HG02623 (cell line): Measurements from ENCODE around the gene RBM20.
A peak's percentile ranks its signal among the peaks of the same experiment; 100 is the strongest.

Source experiments
- ATAC-seq: cut with Tn5 transposase; IDR thresholded peaks from one replicate; pipeline ENCODE4 v1.9.1; 2021; ENCODE audit warnings: moderate library complexity; ENCODE audit not compliant: unreplicated experiment

Gene RBM20

GRCh38 chr10:110827875-110828274 lies 183.7 kb downstream of the RBM20 start:
- no peak for ATAC-seq

- no peak for ATAC-seq
These were observed 184.4 kb downstream of the RBM20 start for GRCh38 chr10:110828525-110828924.

GRCh38 chr10:110829721-110830410 lies 185.7 kb downstream of the RBM20 start:
- ATAC-seq, result no peak

GRCh38 chr10:110833234-110833940 lies 189.3 kb downstream of the RBM20 start:
- ATAC-seq, result no peak

GRCh38 chr10:110833941-110834628 lies 189.9 kb downstream of the RBM20 start:
- ATAC-seq, result no peak

GRCh38 chr10:110834629-110835301 lies 190.6 kb downstream of the RBM20 start:
- ATAC-seq, result no peak

GRCh38 chr10:110835841-110836240 lies 191.7 kb downstream of the RBM20 start:
- ATAC-seq, result no peak

- no peak for ATAC-seq
These were observed 192.6 kb downstream of the RBM20 start for GRCh38 chr10:110836706-110837105.

- no peak for ATAC-seq
These were observed 193.5 kb downstream of the RBM20 start for GRCh38 chr10:110837418-110838171.

GRCh38 chr10:110840225-110840922 lies 196.2 kb downstream of the RBM20 start:
- no peak for ATAC-seq

- no peak for ATAC-seq
These were observed 196.8 kb downstream of the RBM20 start for GRCh38 chr10:110840923-110841428.

- ATAC-seq, result peak; percentile 74
These were observed 197.7 kb downstream of the RBM20 start for GRCh38 chr10:110841767-110842267.

GRCh38 chr10:110842326-110842904 lies 198.3 kb downstream of the RBM20 start:
- no peak for ATAC-seq

- peak; percentile 65 for ATAC-seq
These were observed 198.9 kb downstream of the RBM20 start for GRCh38 chr10:110843031-110843430.

GRCh38 chr10:110843796-110844616 lies 199.9 kb downstream of the RBM20 start:
- ATAC-seq, result no peak

- ATAC-seq, result no peak
These were observed 200.4 kb downstream of the RBM20 start for GRCh38 chr10:110844617-110844881.

- ATAC-seq, result no peak
These were observed 201.1 kb downstream of the RBM20 start for GRCh38 chr10:110845192-110845755.
